ENCODE data around the gene HDAC7.
A peak's percentile ranks its signal among the peaks of the same experiment; 100 is the strongest.

Gene HDAC7

GRCh38 chr12:47753021-47754001 lies 66.4 kb downstream of the HDAC7 start:
- peaks cover 34% of the 10 kb centered on the region for H3K79me2 ChIP-seq
- TF ChIP-seq CTCF (IDR thresholded peaks at IDR 0.05): no peak
- no peak overlapping the region for H2AFZ ChIP-seq
- no peak overlapping the region for H3K4me3 ChIP-seq (ENCODE audit: low read depth, low read length)
- H3K4me1 ChIP-seq: peaks cover 62% of the 10 kb centered on the region
- peak overlapping the region; percentile 23 for H3K4me2 ChIP-seq (ENCODE audit: low read length)
- H3K9me3 ChIP-seq (ENCODE audit: control insufficient read depth, low read length): no peaks in the 10 kb centered on the region
- no peak overlapping the region for H3K9ac ChIP-seq
- H3K27me3 ChIP-seq (ENCODE audit: control insufficient read depth, insufficient read depth, low read length): no peaks in the 10 kb centered on the region
- H3K27ac ChIP-seq: peak overlapping the region; percentile 94
- H3K36me3 ChIP-seq (ENCODE audit: control insufficient read depth, insufficient read depth, low read length): no peaks in the 10 kb centered on the region

- Histone ChIP-seq H3K4me1 (peaks cover 57% of the 10 kb centered on the region), H3K79me2 (peaks cover 33% of the 10 kb centered on the region), H3K9me3 (ENCODE audit: control insufficient read depth, low read length) (no peaks in the 10 kb centered on the region), H3K4me3 (ENCODE audit: low read depth, low read length) (no peak overlapping the region), H2AFZ (no peak overlapping the region), H3K9ac (no peak overlapping the region), H3K4me2 (ENCODE audit: low read length) (no peak overlapping the region), H3K36me3 (ENCODE audit: control insufficient read depth, insufficient read depth, low read length) (no peaks in the 10 kb centered on the region), H3K27me3 (ENCODE audit: control insufficient read depth, insufficient read depth, low read length) (no peaks in the 10 kb centered on the region), H3K27ac (peak overlapping the region; percentile 94)
- TF ChIP-seq CTCF (IDR thresholded peaks at IDR 0.05): no peak
Observed at GRCh38 chr12:47752552-47752951, 67.2 kb downstream of the HDAC7 start.

GRCh38 chr12:47752121-47752520 lies 67.6 kb downstream of the HDAC7 start:
- peaks cover 55% of the 10 kb centered on the region for H3K4me1 ChIP-seq
- H3K27me3 ChIP-seq (ENCODE audit: control insufficient read depth, insufficient read depth, low read length): no peaks in the 10 kb centered on the region
- no peak overlapping the region for H3K4me2 ChIP-seq (ENCODE audit: low read length)
- TF ChIP-seq CTCF (IDR thresholded peaks at IDR 0.05): no peak
- H3K36me3 ChIP-seq (ENCODE audit: control insufficient read depth, insufficient read depth, low read length): no peaks in the 10 kb centered on the region
- H3K9me3 ChIP-seq (ENCODE audit: control insufficient read depth, low read length): no peaks in the 10 kb centered on the region
- H3K79me2 ChIP-seq: peaks cover 30% of the 10 kb centered on the region
- H3K4me3 ChIP-seq (ENCODE audit: low read depth, low read length): no peak overlapping the region
- no peak overlapping the region for H3K27ac ChIP-seq
- no peak overlapping the region for H2AFZ ChIP-seq
- H3K9ac ChIP-seq: no peak overlapping the region

DNA sequence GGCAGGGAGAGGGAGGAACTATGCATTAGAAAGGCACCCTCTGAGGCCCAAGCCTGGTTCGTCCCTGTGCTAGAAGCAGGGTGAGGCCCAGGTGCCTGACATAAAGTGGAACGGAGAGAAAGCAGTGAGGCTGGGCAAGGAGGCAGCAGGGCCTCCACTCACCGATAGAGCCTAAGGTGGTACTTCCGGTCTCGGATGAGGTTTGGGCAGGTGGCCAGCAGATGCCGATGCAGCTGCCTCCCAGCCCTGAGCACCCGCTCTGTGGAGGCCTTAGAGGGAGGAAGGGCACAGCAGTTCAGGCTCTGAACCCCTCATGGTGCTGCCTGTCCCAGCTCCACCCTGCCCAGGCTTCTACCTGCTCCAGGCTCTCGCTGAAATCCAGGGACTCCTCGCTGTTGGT lies 68.1 kb downstream of the HDAC7 start:
- Histone ChIP-seq H3K4me2 (ENCODE audit: low read length) (no peak overlapping the region), H3K27me3 (ENCODE audit: control insufficient read depth, insufficient read depth, low read length) (no peaks in the 10 kb centered on the region), H3K36me3 (ENCODE audit: control insufficient read depth, insufficient read depth, low read length) (no peaks in the 10 kb centered on the region), H3K4me3 (ENCODE audit: low read depth, low read length) (no peak overlapping the region), H2AFZ (no peak overlapping the region), H3K9me3 (ENCODE audit: control insufficient read depth, low read length) (no peaks in the 10 kb centered on the region), H3K4me1 (peaks cover 51% of the 10 kb centered on the region), H3K79me2 (peaks cover 29% of the 10 kb centered on the region), H3K9ac (no peak overlapping the region), H3K27ac (no peak overlapping the region)
- no peak for TF ChIP-seq CTCF (IDR thresholded peaks at IDR 0.05)

All from parathyroid adenoma (tissue), 2 donors.